GM12878 (cell line): ENCODE measurements around the gene MEF2D. TPM values are rescaled to one million over a fixed set of nuclear protein-coding genes. Genes with fewer than 3 reads are reported as not detected.

Experiments used
- ATF3 ChIP-seq: IDR thresholded peaks from 2 replicates; pipeline ENCODE4 v1.6.1; 2011; ENCODE audit warnings: low read depth, mild to moderate bottlenecking, low read length, moderate library complexity, borderline replicate concordance; ENCODE audit errors: extremely low read depth
- BACH1 ChIP-seq: fragments of 450-650 bp; IDR thresholded peaks from 2 replicates; pipeline ENCODE4 v1.6.1; 2017; ENCODE audit warnings: mild to moderate bottlenecking, borderline replicate concordance
- BCL3 ChIP-seq: IDR thresholded peaks from 2 replicates; pipeline ENCODE4 v1.6.1; 2011; ENCODE audit warnings: borderline replicate concordance, low read depth, mild to moderate bottlenecking, moderate library complexity, low read length; ENCODE audit not compliant: insufficient read depth, poor library complexity, severe bottlenecking
- BHLHE40 ChIP-seq, 2 experiments: fragments of 450-650 bp in 1 of 2; IDR thresholded peaks; 2 replicates each; pipeline ENCODE4 v1.6.1; 2011 to 2017; ENCODE audit warnings: low read depth in 2 of 2, borderline replicate concordance in 1 of 2, improper control_type of control experiment in 1 of 2, low read length in 1 of 2, mild to moderate bottlenecking in 1 of 2
- E2F8 ChIP-seq: fragments of 450-650 bp; IDR thresholded peaks from 2 replicates; pipeline ENCODE4 v1.6.1; 2018; ENCODE audit warnings: mild to moderate bottlenecking, low read depth, moderate library complexity; ENCODE audit not compliant: partially characterized antibody
- FOS ChIP-seq: IDR thresholded peaks from 3 replicates; pipeline ENCODE4 v1.6.1; 2011; ENCODE audit warnings: borderline replicate concordance; ENCODE audit not compliant: insufficient read length; ENCODE audit errors: extremely low read depth
- PAX5 ChIP-seq: IDR thresholded peaks from 2 replicates; pipeline ENCODE4 v1.6.1; 2011; ENCODE audit warnings: low read depth, low read length, borderline replicate concordance
- PKNOX1 ChIP-seq: fragments of 450-650 bp; IDR thresholded peaks from 2 replicates; pipeline ENCODE4 v1.6.1; 2016; ENCODE audit warnings: mild to moderate bottlenecking
- REST ChIP-seq: IDR thresholded peaks from 2 replicates; pipeline ENCODE4 v1.6.1; 2012; ENCODE audit warnings: mild to moderate bottlenecking, low read depth, low read length
- USF2 ChIP-seq: IDR thresholded peaks from 2 replicates; pipeline ENCODE4 v1.6.1; 2011; ENCODE audit warnings: low read depth, low read length, improper control_type of control experiment, borderline replicate concordance
- ZNF592 ChIP-seq: fragments of 450-650 bp; IDR thresholded peaks from 2 replicates; pipeline ENCODE4 v1.6.1; 2017; ENCODE audit warnings: mild to moderate bottlenecking, moderate library complexity
- polyA plus RNA-seq, 11 experiments: library from polyadenylated mRNA; depleted of rRNA in 4 of 11; unstranded in 6 of 11; stranded (reverse) in 5 of 11; fragments of >200 nt; fragmentation: Nextera tagmentation in 4 of 11; fragmentation: Illumina TruSeq in 1 of 11; extraction: Ambion mirVana in 4 of 11; extraction: Trizol in 1 of 11; gene quantifications; 1 replicate in 1 of 11; 2 replicates in 10 of 11; pipeline versions ENCODE4 v1.2.1 to v1.2.3, GENCODE V29; 2011 to 2016; ENCODE audit warnings: inconsistent platforms in 2 of 11, missing spikeins in 2 of 11, low read depth in 1 of 11
- total RNA-seq, 4 experiments: library from RNA; depleted of rRNA in 3 of 4; stranded (reverse); fragments of >200 nt in 3 of 4; fragmentation: Illumina TruSeq in 1 of 4; extraction: Trizol in 1 of 4; gene quantifications; 2 replicates each; pipeline versions ENCODE4 v1.2.1 to v1.2.3, GENCODE V29; 2013 to 2021

MEF2D gene
- total and polyA plus RNA-seq, 10 of the 15 experiments (the other 5 are each of a cell fraction or from before 2014, with no cell fraction given): 0.61 to 53.0 (median 15.2) TPM

GRCh38 chr1:156487862-156488261 is 12.7 kb downstream of the MEF2D start (continued):
- TF ChIP-seq ZNF592: no peak
- TF ChIP-seq E2F8: no peak
- TF ChIP-seq USF2: no peak
- peak; percentile 13; the same call in 1 of the 2 replicates for TF ChIP-seq PAX5
- no peak for TF ChIP-seq FOS
- TF ChIP-seq BHLHE40 (IDR thresholded peaks at IDR 0.05; ENCODE audit: borderline replicate concordance in 1 of 2, low read depth in 2 of 2, low read length in 1 of 2): no peak
- no peak for TF ChIP-seq BACH1
- peak; percentile 81 for TF ChIP-seq PKNOX1
- no peak for TF ChIP-seq BCL3
- TF ChIP-seq REST: no peak
- TF ChIP-seq ATF3: no peak
